ENCODE measurements around the gene SHANK2.

DNA sequence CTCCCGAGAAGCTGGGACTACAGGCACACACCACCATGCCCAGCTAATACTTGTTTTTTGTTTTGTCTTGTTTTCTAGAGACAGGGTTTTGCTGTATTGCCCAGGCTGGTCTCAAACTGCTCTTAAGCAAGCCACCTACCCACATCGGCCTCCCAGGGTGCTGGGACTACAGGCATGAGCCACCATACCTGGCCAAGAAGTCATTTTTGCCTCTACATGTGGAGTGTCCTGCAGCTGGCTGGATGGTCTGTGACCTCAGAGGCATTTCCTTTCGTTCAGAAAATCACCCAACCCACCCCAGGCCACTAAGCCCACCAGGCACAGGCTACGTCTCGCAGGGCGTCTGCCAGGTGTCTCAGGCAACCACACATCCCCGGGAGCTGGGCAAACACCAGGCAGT, 12.8 kb downstream of the SHANK2 start:
- TF ChIP-seq EP300 (IDR thresholded peaks at IDR 0.05) (no peak), CTCF (IDR thresholded peaks at IDR 0.05) (no peak), POLR2A (IDR thresholded peaks at IDR 0.05) (no peak)

Data from upper lobe of left lung (tissue), 4 donors.